ENCODE data around the gene EHMT1.

DNA sequence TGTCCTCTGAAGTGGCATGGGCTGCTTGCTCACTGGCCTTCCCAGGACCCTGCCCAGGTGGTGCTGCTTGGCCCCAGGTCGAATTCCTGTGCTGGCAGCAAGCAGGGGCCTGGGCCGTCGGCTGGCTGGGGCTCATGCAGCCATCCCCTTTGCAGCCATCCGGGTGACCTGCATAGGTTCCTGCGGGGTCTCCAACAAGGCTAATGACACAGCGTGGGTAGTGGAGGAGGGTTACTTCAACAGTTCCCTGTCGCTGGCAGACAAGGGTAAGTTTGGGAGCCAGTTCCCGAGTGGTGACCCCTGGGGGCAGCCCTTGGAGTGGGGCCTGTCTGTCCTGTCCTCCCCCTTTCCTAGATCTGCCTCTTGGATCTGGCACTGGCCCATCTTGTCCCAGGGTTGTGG lies 6.1 kb upstream of the EHMT1 start:
- TF ChIP-seq, protein P1, sequence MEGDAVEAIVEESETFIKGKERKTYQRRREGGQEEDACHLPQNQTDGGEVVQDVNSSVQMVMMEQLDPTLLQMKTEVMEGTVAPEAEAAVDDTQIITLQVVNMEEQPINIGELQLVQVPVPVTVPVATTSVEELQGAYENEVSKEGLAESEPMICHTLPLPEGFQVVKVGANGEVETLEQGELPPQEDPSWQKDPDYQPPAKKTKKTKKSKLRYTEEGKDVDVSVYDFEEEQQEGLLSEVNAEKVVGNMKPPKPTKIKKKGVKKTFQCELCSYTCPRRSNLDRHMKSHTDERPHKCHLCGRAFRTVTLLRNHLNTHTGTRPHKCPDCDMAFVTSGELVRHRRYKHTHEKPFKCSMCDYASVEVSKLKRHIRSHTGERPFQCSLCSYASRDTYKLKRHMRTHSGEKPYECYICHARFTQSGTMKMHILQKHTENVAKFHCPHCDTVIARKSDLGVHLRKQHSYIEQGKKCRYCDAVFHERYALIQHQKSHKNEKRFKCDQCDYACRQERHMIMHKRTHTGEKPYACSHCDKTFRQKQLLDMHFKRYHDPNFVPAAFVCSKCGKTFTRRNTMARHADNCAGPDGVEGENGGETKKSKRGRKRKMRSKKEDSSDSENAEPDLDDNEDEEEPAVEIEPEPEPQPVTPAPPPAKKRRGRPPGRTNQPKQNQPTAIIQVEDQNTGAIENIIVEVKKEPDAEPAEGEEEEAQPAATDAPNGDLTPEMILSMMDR (conservative IDR thresholded peaks at IDR 0.05; ENCODE audit: low read length) = no peak
- TF ChIP-seq EZH2phosphoT487 (IDR thresholded peaks at IDR 0.05; ENCODE audit: borderline replicate concordance) = no peak

All from Loucy (cell line).